ENCODE measurements around the gene PRR20E. TPM values are rescaled to one million over a fixed set of nuclear protein-coding genes. Genes with fewer than 3 reads are reported as not detected.
"Not testable (repeated sequence)": the region's sequence is repeated elsewhere in the genome, so short reads cannot be mapped to it uniquely, and the experiment has no call there.

The PRR20E gene
- polyA plus RNA-seq (ENCODE audit: insufficient read length in 3 of 3): not detected

DNA sequence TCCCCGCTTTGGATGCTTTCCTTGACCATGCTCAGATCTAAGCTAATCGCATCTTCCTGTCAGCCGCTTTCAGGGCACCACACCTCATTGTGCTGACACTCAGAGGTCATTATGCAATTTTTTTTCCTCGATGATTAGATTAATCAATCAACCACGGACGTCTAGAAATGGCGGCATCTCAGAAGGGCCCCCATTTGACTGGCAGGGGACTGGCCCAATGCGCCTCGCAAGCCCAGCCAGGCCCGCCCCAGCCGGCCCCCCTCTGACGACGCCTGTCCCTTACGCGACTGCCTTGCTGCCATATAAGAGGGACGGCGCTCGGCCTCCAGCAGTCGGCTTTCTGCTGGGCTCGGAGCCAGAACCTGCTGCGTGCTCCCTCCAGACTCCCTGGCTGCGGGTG is at the start of gene PRR20E:
Gene PRR20E (plus strand): TSS at position 301 of the 400 bp plus-strand sequence. CDS start 387 bp downstream, outside the sequence.
- DNase-seq (ENCODE audit: low read depth in 3 of 3, low spot score in 2 of 3): not testable (repeated sequence)

DNA sequence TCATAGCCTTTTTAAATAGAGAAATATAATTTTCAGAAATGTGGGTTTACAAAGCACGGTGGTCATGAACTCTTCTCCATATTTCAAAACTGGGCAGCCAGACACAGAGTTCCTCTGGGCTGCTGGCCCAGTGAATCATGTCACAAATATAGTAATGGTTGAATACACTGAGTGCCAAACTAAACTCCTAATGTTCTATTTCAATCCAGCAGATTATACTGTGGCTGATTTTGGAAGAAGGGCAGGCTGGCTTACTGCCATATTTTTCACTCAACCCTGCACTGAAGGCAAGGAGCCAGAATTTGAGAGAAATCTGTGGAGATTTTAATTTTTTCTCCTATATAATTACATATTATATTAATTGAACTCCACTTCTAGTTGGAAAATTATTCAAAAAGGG is 43.3 kb upstream of the PRR20E start:
- DNase-seq (ENCODE audit: low read depth in 3 of 3, low spot score in 2 of 3): no peak

DNA sequence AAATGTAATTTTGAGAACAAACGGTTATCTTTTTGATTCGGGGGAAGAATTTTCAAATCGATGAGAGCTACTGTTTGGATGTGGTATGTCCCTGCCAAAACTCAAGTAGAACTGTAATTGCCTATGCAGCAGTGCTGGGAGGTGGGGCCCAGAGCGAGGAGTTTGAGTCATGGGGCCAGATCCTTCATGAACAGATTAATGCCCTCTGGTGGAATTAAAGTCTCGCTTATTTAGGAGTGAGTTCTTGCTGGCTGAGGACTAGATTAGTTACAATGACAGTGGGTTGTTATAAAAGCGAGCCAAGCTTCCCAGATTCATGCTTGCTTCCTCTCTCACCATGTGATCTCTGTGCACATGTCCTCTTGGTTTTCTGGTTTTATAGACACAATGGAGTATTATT is 38.1 kb upstream of the PRR20E start:
- no peak for DNase-seq (ENCODE audit: low read depth in 3 of 3, low spot score in 2 of 3)

DNA sequence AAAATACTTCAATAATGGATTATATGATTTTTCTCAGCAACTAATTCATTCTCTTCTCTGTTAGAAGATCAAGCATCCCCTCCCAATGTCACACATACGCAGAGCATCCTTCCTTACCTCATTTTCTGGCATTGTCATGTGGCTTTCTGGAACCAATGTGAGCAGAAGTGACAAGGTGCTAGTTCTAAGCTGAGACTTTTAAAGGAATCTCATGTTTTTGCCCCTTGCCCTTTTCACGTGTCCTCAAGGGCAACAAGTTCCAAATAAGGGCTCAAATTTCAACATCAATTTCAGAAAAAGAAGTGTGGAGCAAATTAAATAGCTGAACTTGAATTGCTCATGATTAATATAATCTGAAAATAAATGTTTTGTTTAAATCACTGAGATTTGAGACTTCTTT is 30.9 kb upstream of the PRR20E start:
- DNase-seq (ENCODE audit: low read depth in 3 of 3, low spot score in 2 of 3): no peak

DNA sequence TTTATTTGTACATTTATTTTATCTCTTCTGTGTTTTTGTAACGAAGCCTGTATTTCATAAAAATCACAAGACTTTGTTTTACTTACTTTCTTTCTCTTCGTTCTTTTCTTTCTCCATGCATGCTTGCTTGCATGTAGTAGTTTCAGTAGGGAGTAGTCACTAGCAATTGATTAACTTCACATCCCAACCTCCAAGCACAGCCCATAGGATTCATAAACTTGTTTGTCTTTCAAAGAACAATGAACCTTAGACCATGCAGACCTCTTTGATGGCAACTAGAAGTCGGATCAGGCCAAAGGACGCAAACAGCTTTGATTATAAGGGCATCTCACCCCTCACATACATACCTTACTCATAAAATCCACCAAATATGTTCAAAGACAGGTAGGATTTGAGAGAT is 29.4 kb upstream of the PRR20E start:
- no peak for DNase-seq (ENCODE audit: low read depth in 3 of 3, low spot score in 2 of 3)

DNA sequence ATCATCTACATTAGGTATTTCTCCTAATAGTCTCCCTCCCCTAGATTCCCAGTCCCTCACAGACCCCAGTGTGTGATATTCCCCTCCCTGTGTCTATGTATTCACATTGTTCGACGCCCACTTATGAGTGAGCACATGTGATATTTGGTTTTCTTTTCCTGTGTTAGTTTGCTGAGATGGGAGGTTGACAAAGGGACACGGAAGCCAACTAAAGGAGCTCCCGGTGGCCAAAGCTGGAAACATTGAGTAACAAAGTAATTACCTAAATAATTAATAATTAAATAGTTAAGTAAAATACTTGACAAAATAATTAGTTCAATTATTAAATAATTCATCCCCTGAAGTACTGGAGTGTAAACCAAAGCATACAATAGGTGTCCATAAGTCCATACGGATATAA is 28.0 kb upstream of the PRR20E start:
- DNase-seq (ENCODE audit: low read depth in 3 of 3, low spot score in 2 of 3): no peak

DNA sequence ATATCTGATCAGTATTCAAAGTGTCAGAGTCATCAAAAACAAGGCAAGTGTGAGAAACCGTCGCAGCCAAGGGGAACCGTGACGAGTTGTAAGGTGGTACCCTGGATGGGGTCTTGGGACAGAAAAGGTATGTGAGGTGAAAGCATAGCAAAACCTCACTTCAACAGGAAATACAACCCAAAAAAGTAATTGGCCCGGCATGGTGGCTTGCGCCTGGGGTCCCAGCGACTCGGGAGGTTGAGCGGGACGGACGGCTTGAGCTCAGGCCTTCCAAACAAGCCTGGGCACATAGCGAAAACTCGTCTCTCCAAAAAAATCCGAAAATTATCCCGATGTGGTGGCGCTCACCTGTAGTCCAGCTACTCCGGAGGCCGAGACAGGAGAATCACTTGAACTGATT is 27.2 kb upstream of the PRR20E start:
- not testable (repeated sequence) for DNase-seq (ENCODE audit: low read depth in 3 of 3, low spot score in 2 of 3)

DNA sequence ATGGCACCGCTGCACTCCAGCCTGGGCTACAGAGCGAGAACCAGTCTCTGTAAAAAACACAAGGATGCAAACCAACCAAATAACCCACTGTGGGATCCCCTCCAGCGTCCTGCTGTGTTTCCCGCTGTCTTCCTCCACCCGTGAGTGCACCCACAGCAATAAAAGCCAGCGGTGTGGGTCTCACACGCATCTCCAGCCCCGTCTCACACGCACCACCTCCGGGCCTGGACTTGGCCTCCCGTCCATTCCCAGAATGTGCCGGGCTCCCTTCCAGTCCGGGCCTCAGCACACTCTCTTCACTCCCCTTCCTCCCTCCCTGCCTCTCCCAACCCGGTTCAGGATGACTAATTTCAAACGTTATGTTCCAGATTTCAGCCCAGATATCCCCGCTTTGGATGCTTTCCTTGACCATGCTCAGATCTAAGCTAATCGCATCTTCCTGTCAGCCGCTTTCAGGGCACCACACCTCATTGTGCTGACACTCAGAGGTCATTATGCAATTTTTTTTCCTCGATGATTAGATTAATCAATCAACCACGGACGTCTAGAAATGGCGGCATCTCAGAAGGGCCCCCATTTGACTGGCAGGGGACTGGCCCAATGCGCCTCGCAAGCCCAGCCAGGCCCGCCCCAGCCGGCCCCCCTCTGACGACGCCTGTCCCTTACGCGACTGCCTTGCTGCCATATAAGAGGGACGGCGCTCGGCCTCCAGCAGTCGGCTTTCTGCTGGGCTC is 26.6 kb upstream of the PRR20E start, which contains the start of gene PRR20A:
Gene PRR20A (plus strand): TSS at position 684 of the 734 bp plus-strand sequence. CDS start 387 bp downstream, outside the sequence.
- not testable (repeated sequence) for DNase-seq (ENCODE audit: low read depth in 3 of 3, low spot score in 2 of 3)

DNA sequence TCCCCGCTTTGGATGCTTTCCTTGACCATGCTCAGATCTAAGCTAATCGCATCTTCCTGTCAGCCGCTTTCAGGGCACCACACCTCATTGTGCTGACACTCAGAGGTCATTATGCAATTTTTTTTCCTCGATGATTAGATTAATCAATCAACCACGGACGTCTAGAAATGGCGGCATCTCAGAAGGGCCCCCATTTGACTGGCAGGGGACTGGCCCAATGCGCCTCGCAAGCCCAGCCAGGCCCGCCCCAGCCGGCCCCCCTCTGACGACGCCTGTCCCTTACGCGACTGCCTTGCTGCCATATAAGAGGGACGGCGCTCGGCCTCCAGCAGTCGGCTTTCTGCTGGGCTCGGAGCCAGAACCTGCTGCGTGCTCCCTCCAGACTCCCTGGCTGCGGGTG is 19.8 kb upstream of the PRR20E start, which contains the start of gene PRR20B:
Gene PRR20B (plus strand): TSS at position 301 of the 400 bp plus-strand sequence. CDS start 387 bp downstream, outside the sequence.
- DNase-seq (ENCODE audit: low read depth in 3 of 3, low spot score in 2 of 3): not testable (repeated sequence)

DNA sequence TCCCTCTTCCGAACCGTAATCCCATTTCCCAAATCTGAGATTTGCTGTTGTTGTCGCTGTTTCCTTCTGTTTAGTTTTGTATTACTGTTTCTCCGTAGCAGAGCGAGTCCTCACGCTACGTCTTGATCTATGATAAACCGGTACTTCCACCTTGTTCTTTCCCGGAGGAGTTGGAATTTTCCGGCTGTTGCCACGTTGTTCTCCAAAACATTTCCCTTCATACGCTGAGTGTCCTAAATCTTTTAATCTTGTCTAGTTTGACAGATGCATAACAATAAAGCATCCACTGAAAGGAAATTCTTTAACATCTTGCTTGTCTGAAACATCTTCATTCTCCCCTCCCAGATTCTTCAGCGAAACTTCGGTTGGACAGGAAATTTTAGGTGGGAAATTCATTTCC is 18.9 kb upstream of the PRR20E start:
- not testable (repeated sequence) for DNase-seq (ENCODE audit: low read depth in 3 of 3, low spot score in 2 of 3)

DNA sequence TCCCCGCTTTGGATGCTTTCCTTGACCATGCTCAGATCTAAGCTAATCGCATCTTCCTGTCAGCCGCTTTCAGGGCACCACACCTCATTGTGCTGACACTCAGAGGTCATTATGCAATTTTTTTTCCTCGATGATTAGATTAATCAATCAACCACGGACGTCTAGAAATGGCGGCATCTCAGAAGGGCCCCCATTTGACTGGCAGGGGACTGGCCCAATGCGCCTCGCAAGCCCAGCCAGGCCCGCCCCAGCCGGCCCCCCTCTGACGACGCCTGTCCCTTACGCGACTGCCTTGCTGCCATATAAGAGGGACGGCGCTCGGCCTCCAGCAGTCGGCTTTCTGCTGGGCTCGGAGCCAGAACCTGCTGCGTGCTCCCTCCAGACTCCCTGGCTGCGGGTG is 13.2 kb upstream of the PRR20E start, which contains the start of gene PRR20C:
Gene PRR20C (plus strand): TSS at position 301 of the 400 bp plus-strand sequence. CDS start 387 bp downstream, outside the sequence.
- not testable (repeated sequence) for DNase-seq (ENCODE audit: low read depth in 3 of 3, low spot score in 2 of 3)

DNA sequence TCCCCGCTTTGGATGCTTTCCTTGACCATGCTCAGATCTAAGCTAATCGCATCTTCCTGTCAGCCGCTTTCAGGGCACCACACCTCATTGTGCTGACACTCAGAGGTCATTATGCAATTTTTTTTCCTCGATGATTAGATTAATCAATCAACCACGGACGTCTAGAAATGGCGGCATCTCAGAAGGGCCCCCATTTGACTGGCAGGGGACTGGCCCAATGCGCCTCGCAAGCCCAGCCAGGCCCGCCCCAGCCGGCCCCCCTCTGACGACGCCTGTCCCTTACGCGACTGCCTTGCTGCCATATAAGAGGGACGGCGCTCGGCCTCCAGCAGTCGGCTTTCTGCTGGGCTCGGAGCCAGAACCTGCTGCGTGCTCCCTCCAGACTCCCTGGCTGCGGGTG is 6.7 kb upstream of the PRR20E start, which contains the start of gene PRR20D:
Gene PRR20D (plus strand): TSS at position 301 of the 400 bp plus-strand sequence. CDS start 387 bp downstream, outside the sequence.
- DNase-seq (ENCODE audit: low read depth in 3 of 3, low spot score in 2 of 3): not testable (repeated sequence)

DNA sequence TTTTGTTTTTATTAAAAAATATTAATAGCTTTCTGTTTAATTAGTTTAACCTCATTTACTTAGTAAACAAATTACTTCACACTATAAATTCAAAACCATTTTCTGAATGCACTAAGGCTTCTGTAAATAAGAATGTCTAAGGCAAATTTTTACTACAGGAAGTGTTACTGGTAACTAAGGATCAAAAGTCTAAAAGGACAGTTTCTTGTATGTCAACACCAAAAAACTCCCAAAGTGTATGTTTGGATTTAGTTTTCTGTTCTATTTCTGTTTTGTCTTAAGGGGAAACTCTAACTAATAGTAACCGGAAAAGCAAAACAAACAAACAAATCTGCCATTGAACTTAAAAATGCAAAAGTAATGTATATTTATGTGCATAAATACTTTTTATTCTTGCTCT is 24.7 kb downstream of the PRR20E start:
- no peak for DNase-seq (ENCODE audit: low read depth in 3 of 3, low spot score in 2 of 3)

DNA sequence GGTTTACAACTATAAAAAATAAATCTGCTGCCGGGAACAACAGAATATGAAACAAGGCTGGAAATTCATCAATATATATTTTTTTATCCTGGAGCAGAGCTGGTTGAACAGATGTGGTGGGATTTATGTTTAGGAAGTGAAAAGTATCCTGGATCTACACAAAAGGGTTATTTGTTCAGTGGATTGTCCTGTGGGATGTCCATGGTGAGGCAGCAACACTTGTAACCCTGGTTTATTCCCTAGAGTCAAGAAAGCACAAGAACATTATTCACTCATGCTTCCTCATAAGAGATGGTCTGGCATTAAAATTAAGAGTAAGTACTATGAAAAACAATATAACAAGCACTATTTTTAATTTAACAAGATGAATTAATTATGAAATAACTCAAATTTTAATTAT is 46.0 kb downstream of the PRR20E start:
- DNase-seq (ENCODE audit: low read depth in 3 of 3, low spot score in 2 of 3): no peak

Other genes starting within 250 kb of the PRR20E start
- gene PRR20A, start 26.3 kb upstream of the PRR20E start, polyA plus RNA-seq (ENCODE audit: insufficient read length in 3 of 3): not detected
- not detected for gene PRR20B, start 19.7 kb upstream of the PRR20E start, polyA plus RNA-seq (ENCODE audit: insufficient read length in 3 of 3)
- gene PRR20C, start 13.1 kb upstream of the PRR20E start, polyA plus RNA-seq (ENCODE audit: insufficient read length in 3 of 3): not detected
- gene PRR20D, start 6.6 kb upstream of the PRR20E start, polyA plus RNA-seq (ENCODE audit: insufficient read length in 3 of 3): not detected